Tibial nerve (tissue), 3 donors: ENCODE data around the gene MROH2B.

ENCODE experiments used
- POLR2A ChIP-seq, 2 donors: fragments of 450-650 bp; IDR thresholded peaks; one replicate each; pipeline ENCODE4 v1.6.1; 2017; ENCODE audit warnings: antibody characterized with exemption in 2 of 2, mild to moderate bottlenecking in 2 of 2, moderate library complexity in 2 of 2
- TF ChIP-seq, protein P1 (sequence below), 5 experiments: fragments of 200-600 bp in 3 of 5; fragments of 450-650 bp in 2 of 5; sonication (generic) in 3 of 5; IDR thresholded peaks; one replicate each; pipeline ENCODE4 v1.5.1; 2016 to 2019; ENCODE audit warnings: antibody characterized with exemption in 5 of 5, mild to moderate bottlenecking in 3 of 5, moderate library complexity in 2 of 5

- TF ChIP-seq, protein P1, sequence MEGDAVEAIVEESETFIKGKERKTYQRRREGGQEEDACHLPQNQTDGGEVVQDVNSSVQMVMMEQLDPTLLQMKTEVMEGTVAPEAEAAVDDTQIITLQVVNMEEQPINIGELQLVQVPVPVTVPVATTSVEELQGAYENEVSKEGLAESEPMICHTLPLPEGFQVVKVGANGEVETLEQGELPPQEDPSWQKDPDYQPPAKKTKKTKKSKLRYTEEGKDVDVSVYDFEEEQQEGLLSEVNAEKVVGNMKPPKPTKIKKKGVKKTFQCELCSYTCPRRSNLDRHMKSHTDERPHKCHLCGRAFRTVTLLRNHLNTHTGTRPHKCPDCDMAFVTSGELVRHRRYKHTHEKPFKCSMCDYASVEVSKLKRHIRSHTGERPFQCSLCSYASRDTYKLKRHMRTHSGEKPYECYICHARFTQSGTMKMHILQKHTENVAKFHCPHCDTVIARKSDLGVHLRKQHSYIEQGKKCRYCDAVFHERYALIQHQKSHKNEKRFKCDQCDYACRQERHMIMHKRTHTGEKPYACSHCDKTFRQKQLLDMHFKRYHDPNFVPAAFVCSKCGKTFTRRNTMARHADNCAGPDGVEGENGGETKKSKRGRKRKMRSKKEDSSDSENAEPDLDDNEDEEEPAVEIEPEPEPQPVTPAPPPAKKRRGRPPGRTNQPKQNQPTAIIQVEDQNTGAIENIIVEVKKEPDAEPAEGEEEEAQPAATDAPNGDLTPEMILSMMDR (IDR thresholded peaks at IDR 0.05) = no peak
- no peak for TF ChIP-seq POLR2A (IDR thresholded peaks at IDR 0.05)
These were observed 66.2 kb downstream of the MROH2B start for GRCh38 chr5:41004931-41005330.
